Panc1 (cell line): ENCODE results near the gene PIGP. TPM values are rescaled to one million over a fixed set of nuclear protein-coding genes. Genes with fewer than 3 reads are reported as not detected.

Source experiments
- ATAC-seq: fragments of 200-7000 bp; cut with Tn5 transposase; 2 replicates; pipeline ENCODE4 v1.9.1; 2020; ENCODE audit warnings: mild to moderate bottlenecking, moderate library complexity
- BruUV-seq: library from RNA; stranded (reverse); fragments of 400-500 nt; replicated peaks from 2 replicates; lab custom pipeline; 2021; lab: Mats Ljungman, UMichigan
- CTCF ChIA-PET: fragments of 300-600 bp; sonication (Branson Sonifier 250); formaldehyde crosslinking; loops from one replicate; lab custom pipeline; 2022; ENCODE audit warnings: antibody characterized with exemption; lab: Charles Lee
- POLR2A ChIA-PET: fragments of 300-600 bp; sonication (Branson Sonifier 250); formaldehyde crosslinking; loops from one replicate; lab custom pipeline; 2022; ENCODE audit warnings: antibody characterized with exemption; lab: Charles Lee
- DNase-seq: peaks from one replicate; pipeline ENCODE4 v3.0.0-alpha.2; 2010; ENCODE audit warnings: low read depth, low spot score
- H3K27ac ChIP-seq: 2 replicates; pipeline ENCODE4 v1.5.1; 2011; ENCODE audit warnings: mild to moderate bottlenecking, low read length, inconsistent platforms
- H3K27me3 ChIP-seq: fragments of 200-500 bp; sonication (Bioruptor generic); 2 replicates; pipeline ENCODE4 v1.6.0; 2014; ENCODE audit warnings: low read length, inconsistent platforms; ENCODE audit not compliant: control insufficient read depth, insufficient read depth
- H3K36me3 ChIP-seq: fragments of 200-500 bp; sonication (Bioruptor generic); 2 replicates; pipeline ENCODE4 v1.5.1; 2014; ENCODE audit warnings: inconsistent platforms, mild to moderate bottlenecking, low read length, moderate library complexity; ENCODE audit not compliant: control insufficient read depth, insufficient read depth
- H3K4me1 ChIP-seq: 2 replicates; pipeline ENCODE4 v1.5.1; 2011; ENCODE audit warnings: inconsistent platforms, mild to moderate bottlenecking, low read length, moderate library complexity; ENCODE audit not compliant: control insufficient read depth, insufficient read depth
- H3K4me3 ChIP-seq, 2 experiments: 2 replicates each; pipeline ENCODE4 v1.5.1; 2011 to 2012; ENCODE audit warnings: low read depth in 2 of 2, low read length in 2 of 2, mild to moderate bottlenecking in 2 of 2, inconsistent platforms in 1 of 2, moderate library complexity in 1 of 2
- H3K9me3 ChIP-seq: fragments of 200-500 bp; sonication (Bioruptor generic); 2 replicates; pipeline ENCODE4 v1.5.1; 2014; ENCODE audit warnings: low read depth, mild to moderate bottlenecking, inconsistent platforms, low read length, moderate library complexity; ENCODE audit not compliant: control insufficient read depth, insufficient read depth
- CTCF ChIP-seq: fragments of 450-650 bp; IDR thresholded peaks from 2 replicates; pipeline ENCODE4 v1.5.1; 2017; ENCODE audit warnings: mild to moderate bottlenecking
- POLR2AphosphoS5 ChIP-seq: IDR thresholded peaks from 2 replicates; pipeline ENCODE4 v1.6.1; 2012; ENCODE audit warnings: mild to moderate bottlenecking, low read depth, low read length, moderate library complexity
- REST ChIP-seq, 2 experiments: IDR thresholded peaks; 2 replicates each; pipeline ENCODE4 v1.6.1; 2011 to 2012; ENCODE audit warnings: low read depth in 2 of 2, control low read depth in 1 of 2, low read length in 1 of 2, mild to moderate bottlenecking in 1 of 2, moderate library complexity in 1 of 2; ENCODE audit not compliant: insufficient read depth in 1 of 2
- SIN3A ChIP-seq: IDR thresholded peaks from 2 replicates; pipeline ENCODE4 v1.6.1; 2012; ENCODE audit warnings: low read depth, mild to moderate bottlenecking, low read length, moderate library complexity, borderline replicate concordance; ENCODE audit not compliant: insufficient read depth
- TCF7L2 ChIP-seq: IDR thresholded peaks from 2 replicates; pipeline ENCODE4 v1.6.1; 2011; ENCODE audit warnings: mild to moderate bottlenecking, low read depth, low read length, inconsistent platforms
- in situ Hi-C: cut with HindIII; loops from 2 replicates; pipeline ENCODE4 v1.10.0; 2016; ENCODE audit warnings: low sequenced_read_pairs, low pct_unique_long_range_greater_than_20kb
- intact Hi-C: fragments of 100-400 bp; cut with micrococcal nuclease; formaldehyde crosslinking; loops from one replicate; pipeline ENCODE4 v1.10.0; 2022; ENCODE audit not compliant: unreplicated experiment
- total RNA-seq: library from RNA; stranded (reverse); gene quantifications from one replicate; pipeline ENCODE4 v1.2.1, GENCODE V29; 2021; ENCODE audit not compliant: unreplicated experiment

PIGP gene
- total RNA-seq, 1 experiment from 2014 or later: 16.1 TPM

- Histone ChIP-seq H3K9me3 (no peaks in the 10 kb centered on the region), H3K27me3 (no peaks in the 10 kb centered on the region), H3K36me3 (no peaks in the 10 kb centered on the region), H3K4me1 (no peaks in the 10 kb centered on the region), H3K27ac (no peak overlapping the region), H3K4me3 (no peak overlapping the region)
- in situ Hi-C loops: no loop called here
- CTCF ChIA-PET: no interaction called here
- TF ChIP-seq TCF7L2: no peak
- TF ChIP-seq CTCF: no peak
- TF ChIP-seq REST (IDR thresholded peaks at IDR 0.05; ENCODE audit: insufficient read depth in 1 of 2, low read depth in 2 of 2, low read length in 1 of 2): no peak
- TF ChIP-seq SIN3A: no peak
- TF ChIP-seq POLR2AphosphoS5: no peak
- no TSS peak for BruUV-seq
- DNase-seq: no peak
- intact Hi-C loops: no loop called here
- POLR2A ChIA-PET: interaction anchor here (0.6 kb wide), 1 partner anchor 637 kb away, joined by 4 read pairs; no protein-coding TSS in a partner anchor
- ATAC-seq: no peak
These were observed 27.7 kb downstream of the PIGP start for GRCh38 chr21:37045149-37045548.

- BruUV-seq: no TSS peak
- no peaks in the 10 kb centered on the region for H3K27me3 ChIP-seq
- no peak overlapping the region for H3K27ac ChIP-seq
- intact Hi-C loops (no loop called here), in situ Hi-C loops (no loop called here)
- H3K4me3 ChIP-seq: no peak overlapping the region
- H3K4me1 ChIP-seq: no peaks in the 10 kb centered on the region
- no peaks in the 10 kb centered on the region for H3K36me3 ChIP-seq
- CTCF ChIA-PET: no interaction called here
- H3K9me3 ChIP-seq: no peaks in the 10 kb centered on the region
- POLR2A ChIA-PET: no interaction called here
- ATAC-seq: no peak
- no peak for TF ChIP-seq SIN3A
- no peak for TF ChIP-seq CTCF
- no peak for TF ChIP-seq POLR2AphosphoS5
- no peak for DNase-seq
These were observed 28.2 kb downstream of the PIGP start for GRCh38 chr21:37044643-37045042.
